Hematopoietic multipotent progenitor cell treated with erythropoietin and hydrocortisone succinate and interleukin-3 and kit ligand, for 17 days (in vitro differentiated cells): ENCODE results near the gene LINC00237.

Experiments
- DNase-seq: peaks from one replicate; pipeline ENCODE4 v3.0.0-alpha.2; 2015; ENCODE audit warnings: low spot score

Gene LINC00237

DNA sequence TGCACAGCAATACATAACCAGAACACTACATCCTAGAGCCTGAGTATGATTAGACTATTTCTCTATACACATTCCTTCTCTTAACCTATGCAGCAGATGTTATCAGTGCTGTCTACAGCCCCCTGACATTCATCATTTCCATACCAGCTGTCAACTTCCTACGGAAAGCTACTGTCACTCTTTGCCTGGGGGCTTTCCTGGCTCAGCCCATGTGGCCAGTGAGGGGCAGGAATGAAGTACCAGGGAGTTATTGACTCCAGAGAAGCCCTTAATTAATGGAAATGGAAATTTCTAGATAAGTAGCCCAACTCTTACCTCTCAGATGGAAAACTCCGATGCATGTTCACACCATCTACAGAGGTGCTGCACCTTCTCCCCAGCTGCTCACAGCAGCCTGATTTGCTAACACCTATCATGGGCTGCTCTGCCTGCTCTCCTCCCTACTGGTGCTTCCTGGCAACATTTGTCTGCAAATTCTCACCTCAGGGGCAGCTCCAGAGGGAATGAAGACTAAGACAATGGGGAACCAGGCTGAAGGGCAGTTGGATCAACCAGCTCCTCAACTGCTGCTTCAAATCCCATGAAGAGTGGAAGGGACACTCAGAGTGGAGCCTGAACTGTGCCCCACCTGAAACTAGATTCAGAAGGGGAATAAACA lies 59.6 kb downstream of the LINC00237 start:
- DNase-seq = no peak
